22Rv1 (cell line): ENCODE results near the gene ENPP5.

Experiments used
- H3K27ac ChIP-seq: fragments of 450-650 bp; 2 replicates; pipeline ENCODE4 v1.5.1; 2017
- ZFX ChIP-seq: fragments of 450-650 bp; IDR thresholded peaks from 2 replicates; pipeline ENCODE4 v1.6.1; 2017; ENCODE audit warnings: antibody characterized with exemption, borderline replicate concordance
- TF ChIP-seq, protein P1 (sequence below): fragments of 450-650 bp; IDR thresholded peaks from 2 replicates; pipeline ENCODE4 v1.5.1; 2017; ENCODE audit warnings: mild to moderate bottlenecking

ENPP5 gene

DNA sequence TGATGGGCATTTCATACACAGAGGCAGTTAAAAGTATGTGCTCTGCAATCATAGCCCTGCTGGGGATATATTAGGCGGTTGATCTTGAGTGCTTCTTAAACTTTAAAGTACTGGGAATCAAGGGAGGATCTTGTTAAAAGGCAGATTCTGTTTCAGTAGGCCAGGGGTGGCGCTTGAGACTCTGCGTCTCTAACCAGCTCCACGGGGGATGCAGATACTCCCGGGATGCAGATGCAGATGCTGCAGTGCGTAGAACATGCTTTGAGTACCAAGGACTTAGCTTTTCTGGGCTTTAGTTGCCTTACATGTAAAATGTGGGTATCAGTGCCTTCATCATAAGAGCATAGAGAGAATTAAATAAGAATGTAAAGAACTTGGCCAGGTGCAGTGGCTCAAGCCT is 44.4 kb upstream of the ENPP5 start:
- no peak for TF ChIP-seq ZFX
- TF ChIP-seq, protein P1, sequence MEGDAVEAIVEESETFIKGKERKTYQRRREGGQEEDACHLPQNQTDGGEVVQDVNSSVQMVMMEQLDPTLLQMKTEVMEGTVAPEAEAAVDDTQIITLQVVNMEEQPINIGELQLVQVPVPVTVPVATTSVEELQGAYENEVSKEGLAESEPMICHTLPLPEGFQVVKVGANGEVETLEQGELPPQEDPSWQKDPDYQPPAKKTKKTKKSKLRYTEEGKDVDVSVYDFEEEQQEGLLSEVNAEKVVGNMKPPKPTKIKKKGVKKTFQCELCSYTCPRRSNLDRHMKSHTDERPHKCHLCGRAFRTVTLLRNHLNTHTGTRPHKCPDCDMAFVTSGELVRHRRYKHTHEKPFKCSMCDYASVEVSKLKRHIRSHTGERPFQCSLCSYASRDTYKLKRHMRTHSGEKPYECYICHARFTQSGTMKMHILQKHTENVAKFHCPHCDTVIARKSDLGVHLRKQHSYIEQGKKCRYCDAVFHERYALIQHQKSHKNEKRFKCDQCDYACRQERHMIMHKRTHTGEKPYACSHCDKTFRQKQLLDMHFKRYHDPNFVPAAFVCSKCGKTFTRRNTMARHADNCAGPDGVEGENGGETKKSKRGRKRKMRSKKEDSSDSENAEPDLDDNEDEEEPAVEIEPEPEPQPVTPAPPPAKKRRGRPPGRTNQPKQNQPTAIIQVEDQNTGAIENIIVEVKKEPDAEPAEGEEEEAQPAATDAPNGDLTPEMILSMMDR, result no peak

DNA sequence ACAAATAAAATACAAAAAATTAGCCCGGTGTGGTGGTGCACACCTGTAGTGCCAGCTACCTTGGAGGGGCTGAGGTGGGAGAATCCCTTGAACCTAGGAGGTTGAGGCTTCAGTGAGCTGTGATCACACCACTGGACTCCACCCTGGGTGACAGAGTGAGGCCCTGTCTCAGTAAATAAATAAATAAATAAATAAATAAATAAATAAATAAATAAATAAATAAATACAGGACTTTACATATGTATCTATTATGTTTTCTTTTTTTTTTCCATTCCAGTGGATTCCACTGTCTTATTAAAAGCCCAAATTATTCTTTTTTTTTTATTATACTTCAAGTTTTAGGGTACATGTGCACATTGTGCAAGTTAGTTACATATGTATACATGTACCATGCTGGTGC is 41.1 kb upstream of the ENPP5 start:
- no peak for TF ChIP-seq ZFX
- TF ChIP-seq, protein P1, result no peak

More for the DNA sequence above, 44.4 kb upstream of the ENPP5 start:
- no peak overlapping the region for H3K27ac ChIP-seq

DNA sequence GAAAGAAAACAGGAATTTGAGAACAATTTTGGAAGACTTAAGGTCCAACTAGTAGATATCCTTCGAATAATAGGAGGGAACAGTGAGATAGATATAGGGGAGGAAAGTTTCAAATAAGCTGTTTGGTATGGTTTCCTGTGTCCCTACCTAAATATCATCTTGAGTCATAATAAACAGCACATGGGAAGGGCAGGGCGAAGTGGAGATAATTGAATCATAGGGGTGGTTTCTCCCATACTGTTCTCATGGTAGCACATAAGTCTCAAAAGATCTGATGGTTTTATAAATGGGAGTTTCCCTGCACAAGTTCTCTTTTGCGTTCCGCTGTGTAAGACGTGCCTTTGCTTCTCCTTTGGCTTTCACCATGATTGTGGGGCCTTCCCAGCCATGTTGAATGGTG is 39.5 kb upstream of the ENPP5 start:
- H3K27ac ChIP-seq, result no peak overlapping the region
- TF ChIP-seq ZFX, result no peak
- TF ChIP-seq, protein P1, result no peak

More for the DNA sequence above, 41.1 kb upstream of the ENPP5 start:
- H3K27ac ChIP-seq, result no peak overlapping the region

- H3K27ac ChIP-seq, result no peak overlapping the region
- no peak for TF ChIP-seq ZFX
- TF ChIP-seq, protein P1, result no peak
These were observed 37.5 kb upstream of the ENPP5 start for GRCh38 chr6:46208303-46208702.

- no peak for TF ChIP-seq ZFX
- TF ChIP-seq, protein P1, result no peak
These were observed 36.4 kb upstream of the ENPP5 start for GRCh38 chr6:46207174-46207573.

GRCh38 chr6:46204880-46205650 is 34.3 kb upstream of the ENPP5 start:
- no peak overlapping the region for H3K27ac ChIP-seq
- no peak for TF ChIP-seq ZFX
- TF ChIP-seq, protein P1, result no peak

More at GRCh38 chr6:46207174-46207573, 36.4 kb upstream of the ENPP5 start:
- H3K27ac ChIP-seq, result no peak overlapping the region

DNA sequence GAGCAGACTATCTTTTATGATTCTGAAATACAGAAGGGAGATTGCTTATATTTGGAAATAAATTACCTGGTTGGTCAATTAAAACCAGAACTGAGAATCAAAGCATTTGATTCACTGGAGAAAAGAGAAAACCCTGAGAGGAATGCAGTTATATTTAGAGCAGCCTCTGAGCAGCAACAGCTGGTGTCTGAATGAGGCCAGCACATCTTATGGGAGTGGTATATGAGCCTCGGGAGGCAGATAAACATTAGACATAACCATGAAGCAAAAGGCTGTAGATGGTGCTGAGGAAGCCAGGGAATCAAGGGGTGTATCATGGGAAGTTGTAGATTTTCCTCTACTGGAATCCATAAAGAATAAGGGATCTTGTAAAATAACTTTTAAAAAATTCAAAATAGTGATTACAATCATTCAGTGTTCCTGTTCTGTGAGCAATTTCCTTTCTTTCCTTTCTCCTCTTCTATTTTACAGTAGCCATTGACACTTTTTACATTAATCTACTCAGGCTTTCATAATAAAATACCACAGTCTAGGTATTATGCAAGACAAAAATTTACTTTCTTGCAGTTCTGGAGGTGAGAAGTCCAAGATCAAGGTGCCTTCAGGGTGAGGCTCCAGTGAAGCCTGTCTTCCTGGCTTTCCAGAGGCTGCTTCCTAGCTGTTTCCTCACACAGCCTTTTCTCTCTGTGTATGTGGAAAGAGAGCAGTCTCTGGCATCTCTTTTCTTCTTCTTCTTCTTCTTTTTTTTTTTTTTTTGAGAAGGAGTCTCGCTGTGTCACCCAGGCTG is 32.8 kb upstream of the ENPP5 start:
- H3K27ac ChIP-seq, result no peak overlapping the region
- no peak for TF ChIP-seq ZFX
- TF ChIP-seq, protein P1, result no peak
